GM18507 (cell line): ENCODE measurements around the gene RBBP8NL.
"Not testable (repeated sequence)": the region's sequence is repeated elsewhere in the genome, so short reads cannot be mapped to it uniquely, and the experiment has no call there.

Source experiments
- DNase-seq: peaks from one replicate; pipeline ENCODE4 v3.0.0; 2011; ENCODE audit warnings: low read depth; ENCODE audit not compliant: insufficient read length; ENCODE audit errors: extremely low spot score
- FAIRE-seq: peaks from 2 replicates; lab custom pipeline; 2011; peaks lifted over from hg19 to GRCh38; lab: Jason Lieb, UNC

RBBP8NL gene

DNA sequence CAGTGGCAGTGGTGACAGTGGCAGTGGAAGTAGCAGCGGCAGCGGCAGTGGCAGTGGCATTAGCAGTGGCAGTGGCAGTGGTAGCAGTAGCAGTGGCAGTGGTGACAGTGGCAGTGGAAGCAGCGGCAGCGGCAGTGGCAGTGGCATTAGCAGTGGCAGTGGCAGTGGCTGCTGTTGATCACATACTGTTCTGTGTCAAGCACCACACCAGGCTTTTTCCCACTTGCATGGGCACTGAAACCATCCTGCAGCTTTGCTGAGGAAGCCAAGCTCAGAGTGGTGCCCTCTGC lies 1.3 kb downstream of the RBBP8NL start:
- FAIRE-seq = not testable (repeated sequence)

DNA sequence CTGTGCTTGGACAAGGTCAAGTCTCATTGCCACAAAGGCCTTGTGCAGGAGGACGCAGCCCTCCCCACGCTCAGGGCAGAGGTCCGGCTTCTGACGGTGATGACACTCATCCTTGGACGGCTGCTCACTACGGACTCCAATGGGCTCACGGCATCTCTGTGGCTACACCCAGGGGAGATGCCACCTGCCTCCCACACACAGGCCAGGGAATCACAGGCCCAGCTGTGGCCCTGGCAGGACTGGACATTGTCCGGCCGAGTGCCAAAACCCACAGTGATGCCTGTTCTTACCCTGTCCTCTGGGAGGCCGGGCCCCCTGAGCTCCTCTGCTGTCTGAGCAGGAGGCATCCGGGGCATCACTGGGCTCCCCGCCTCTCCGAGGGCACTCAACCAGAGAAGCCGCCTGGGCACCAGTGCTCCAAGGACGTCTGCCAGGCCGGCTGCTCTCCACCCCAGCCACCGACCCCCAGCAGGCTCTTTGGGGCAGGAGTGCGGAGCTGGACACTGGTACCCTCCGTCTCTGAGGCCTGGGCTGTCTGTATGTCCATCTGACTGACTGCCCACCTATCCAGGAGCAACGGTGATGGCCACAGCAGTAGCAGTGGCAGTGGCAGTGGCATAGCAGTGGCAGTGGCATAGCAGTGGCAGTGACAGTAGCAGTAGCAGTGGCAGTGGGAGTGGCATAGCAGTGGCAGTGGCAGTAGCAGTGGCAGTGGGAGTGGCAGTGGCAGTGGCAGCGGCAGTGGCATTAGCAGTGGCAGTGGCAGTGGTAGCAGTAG lies 1.9 kb downstream of the RBBP8NL start:
- FAIRE-seq (no peak), DNase-seq (no peak)

More for the DNA sequence above, 1.3 kb downstream of the RBBP8NL start:
- DNase-seq = not testable (repeated sequence)

DNA sequence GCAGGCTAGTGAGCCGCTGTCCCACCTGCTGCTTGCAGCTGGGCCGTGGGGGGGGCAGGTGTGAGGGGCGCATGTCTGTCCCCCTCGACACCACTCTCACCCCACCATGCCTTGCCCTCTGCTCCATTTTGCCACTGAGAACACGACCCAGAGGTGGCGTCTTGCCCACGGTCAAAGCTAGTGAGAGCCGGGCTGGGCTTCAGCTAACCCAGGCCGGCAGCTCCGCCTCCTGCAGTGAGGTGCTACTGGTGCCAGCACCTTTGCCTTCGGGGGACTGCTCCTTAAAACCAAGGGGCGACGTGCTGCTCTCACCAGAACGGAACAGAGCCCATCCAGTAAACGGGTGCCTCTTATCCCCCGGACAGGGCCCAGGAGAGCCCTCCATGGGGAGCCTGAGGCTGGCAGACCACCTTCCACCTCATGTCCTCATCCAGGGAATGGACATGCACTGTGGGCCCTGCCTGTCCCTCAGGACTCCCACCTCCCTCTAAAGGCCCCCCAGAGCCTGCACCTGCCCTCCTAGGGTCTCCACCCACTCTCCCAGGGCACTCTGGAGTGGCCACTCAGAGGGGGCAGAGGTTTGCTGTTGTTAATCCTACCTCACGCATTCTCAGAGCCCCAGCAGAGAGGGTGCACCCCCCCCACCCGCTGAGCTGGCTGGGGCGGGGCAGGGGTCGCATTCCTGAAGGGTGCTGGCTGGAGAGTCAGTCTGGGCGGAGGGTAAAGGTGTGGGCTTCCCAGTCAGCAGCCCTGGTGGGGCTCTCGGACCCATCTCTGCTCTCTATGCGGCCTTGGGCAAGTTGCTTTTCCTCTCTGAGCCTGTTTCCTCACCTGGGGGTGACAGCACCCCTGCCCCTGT lies 2.9 kb downstream of the RBBP8NL start:
- no peak for DNase-seq
- FAIRE-seq = no peak

DNA sequence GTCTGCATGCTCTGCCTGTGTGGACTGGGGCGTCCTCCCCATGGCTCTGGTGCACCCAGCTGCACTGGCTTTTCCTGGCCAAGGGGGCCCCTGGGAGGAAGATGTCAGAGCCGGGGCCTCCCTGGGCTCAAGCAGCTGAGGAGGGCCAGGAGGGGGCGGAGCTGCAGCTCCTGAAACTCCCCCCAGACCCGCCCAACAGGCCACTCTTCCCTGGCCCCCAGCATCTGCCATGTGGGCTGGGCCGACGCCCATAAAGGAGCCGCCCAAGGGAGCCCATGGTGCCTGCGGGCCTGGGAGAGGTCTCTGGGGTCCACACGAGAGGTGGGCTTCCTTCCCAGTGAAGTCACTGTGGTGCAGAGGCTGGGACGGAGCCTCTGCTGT lies 4.0 kb downstream of the RBBP8NL start:
- no peak for DNase-seq
- FAIRE-seq = no peak

- FAIRE-seq (no peak), DNase-seq (no peak)
Measured at GRCh38 chr20:62422636-62423325, 4.6 kb downstream of the RBBP8NL start.

DNA sequence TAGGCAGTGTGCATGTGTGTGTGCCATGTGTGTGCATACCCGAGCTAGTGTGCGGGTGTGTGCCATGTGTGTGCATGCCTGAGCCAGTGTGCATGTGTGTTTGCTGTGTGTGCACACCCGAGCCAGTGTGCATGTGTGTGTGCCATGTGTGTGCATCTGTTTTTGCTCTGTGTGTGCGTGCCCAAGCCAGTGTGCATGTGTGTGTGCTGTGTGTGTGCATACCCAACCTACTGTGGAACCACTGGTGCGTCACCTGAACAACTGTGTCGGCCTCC lies 5.7 kb downstream of the RBBP8NL start:
- no peak for FAIRE-seq
- DNase-seq = no peak

DNA sequence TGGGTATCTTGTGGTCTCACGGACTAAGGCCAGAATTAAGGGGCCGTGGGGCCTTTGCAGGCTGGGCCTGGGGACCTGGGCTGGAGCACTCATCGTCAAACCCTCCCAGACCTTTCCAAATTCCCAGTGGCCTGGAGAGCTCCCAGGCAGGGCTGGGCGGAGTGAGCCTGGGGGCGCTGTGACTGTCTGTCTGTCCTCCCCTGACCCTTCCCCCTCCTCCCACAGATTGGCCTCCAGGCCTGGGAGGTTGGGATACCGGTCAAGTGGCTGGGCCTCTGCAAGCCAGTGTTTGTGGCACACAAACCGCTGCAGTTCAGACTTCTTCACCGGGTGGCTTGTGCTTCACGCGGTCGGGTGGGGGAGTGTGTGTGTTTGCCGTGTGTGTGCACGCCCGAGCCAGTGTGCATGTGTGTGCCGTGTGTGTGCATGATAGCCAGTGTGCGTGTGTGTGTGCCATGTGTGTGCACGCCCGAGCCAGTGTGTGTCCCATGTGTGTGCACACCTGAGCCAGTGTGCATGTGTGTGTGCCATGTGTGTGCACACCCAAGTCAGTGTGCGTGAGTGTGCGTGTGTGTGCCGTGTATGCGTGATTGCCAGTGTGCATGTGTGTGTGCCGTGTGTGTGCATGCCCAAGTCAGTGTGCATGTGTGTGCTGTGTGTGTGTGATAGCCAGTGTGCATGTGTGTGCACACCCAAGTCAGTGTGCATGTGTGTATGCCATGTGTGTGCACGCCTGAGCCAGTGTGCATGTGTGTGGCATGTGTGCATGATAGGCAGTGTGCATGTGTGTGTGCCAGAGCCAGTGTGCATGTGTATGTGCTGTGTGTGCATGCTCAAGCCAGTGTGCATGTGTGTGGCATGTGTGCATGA lies 6.3 kb downstream of the RBBP8NL start:
- FAIRE-seq (no peak), DNase-seq (no peak)

DNA sequence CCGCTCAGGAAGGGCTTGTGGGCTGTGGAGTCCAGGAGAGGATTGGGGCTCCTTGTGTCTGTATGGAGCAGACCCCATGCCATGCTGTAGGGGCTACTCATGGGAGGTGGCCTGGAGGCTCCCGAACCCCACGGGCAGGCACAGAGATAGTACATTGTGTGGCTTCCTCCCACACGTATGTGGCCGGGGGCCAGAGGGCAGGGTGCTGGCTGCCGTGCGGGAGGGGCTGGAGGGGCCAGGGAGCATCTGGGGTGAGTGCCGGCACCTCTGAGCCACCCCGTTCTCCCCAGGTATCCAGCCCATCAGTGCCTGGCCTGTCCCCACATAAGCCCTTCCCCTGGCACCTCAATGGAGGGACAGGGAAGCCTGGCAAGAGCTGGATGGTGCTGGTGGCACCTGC lies 7.6 kb downstream of the RBBP8NL start:
- no peak for DNase-seq
- no peak for FAIRE-seq

GRCh38 chr20:62418709-62419487 lies 8.4 kb downstream of the RBBP8NL start:
- no peak for FAIRE-seq

GRCh38 chr20:62417981-62418708 lies 9.2 kb downstream of the RBBP8NL start:
- DNase-seq (no peak), FAIRE-seq (no peak)

More at GRCh38 chr20:62418709-62419487, 8.4 kb downstream of the RBBP8NL start:
- DNase-seq = no peak

DNA sequence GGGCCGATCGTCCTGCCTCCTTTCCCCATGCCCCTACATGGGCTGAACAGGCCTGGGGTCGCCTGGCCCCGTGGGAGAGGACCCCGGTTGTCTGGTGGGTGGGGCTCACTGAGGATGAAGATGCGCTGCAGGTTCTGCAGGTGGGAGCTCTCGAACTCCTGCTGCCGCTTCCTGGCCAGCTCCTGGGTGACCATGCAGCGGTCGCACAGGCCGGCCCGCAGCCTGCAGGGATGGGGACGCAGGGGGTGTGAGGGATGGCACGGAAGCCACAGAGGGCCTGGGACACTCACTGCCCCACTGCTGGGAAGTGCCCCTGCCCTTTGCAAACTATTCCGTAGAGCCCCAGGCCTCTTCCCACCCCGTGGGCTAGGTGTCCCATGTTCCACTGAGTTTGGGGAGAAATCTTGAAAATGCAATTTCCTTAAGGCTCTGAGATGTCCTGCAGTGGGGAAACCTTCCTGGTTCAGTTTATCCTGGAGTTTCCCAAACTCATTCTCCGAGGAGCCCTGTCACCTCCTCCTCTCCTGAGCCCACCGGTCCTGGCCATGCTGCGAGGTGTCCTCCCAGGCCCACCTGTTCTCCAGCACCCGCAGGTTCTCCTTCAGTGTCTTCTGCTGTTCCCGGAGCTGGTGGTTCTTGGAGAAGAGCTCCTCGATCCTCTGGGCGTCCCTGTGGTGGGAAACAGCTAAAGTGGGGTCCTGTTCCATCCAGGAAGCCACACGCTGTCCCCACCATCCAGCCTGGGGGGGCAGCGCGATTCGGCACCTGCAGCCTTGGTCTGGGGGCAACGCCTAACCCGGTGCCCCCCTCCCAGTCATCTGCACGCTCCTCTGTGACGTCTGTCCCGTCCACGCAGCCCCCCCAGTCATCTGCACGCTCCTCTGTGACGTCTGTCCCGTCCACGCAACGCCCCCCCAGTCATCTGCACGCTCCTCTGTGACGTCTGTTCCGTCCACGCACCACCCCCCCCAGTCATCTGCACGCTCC lies 10.4 kb downstream of the RBBP8NL start:
- DNase-seq (no peak), FAIRE-seq (no peak)

DNA sequence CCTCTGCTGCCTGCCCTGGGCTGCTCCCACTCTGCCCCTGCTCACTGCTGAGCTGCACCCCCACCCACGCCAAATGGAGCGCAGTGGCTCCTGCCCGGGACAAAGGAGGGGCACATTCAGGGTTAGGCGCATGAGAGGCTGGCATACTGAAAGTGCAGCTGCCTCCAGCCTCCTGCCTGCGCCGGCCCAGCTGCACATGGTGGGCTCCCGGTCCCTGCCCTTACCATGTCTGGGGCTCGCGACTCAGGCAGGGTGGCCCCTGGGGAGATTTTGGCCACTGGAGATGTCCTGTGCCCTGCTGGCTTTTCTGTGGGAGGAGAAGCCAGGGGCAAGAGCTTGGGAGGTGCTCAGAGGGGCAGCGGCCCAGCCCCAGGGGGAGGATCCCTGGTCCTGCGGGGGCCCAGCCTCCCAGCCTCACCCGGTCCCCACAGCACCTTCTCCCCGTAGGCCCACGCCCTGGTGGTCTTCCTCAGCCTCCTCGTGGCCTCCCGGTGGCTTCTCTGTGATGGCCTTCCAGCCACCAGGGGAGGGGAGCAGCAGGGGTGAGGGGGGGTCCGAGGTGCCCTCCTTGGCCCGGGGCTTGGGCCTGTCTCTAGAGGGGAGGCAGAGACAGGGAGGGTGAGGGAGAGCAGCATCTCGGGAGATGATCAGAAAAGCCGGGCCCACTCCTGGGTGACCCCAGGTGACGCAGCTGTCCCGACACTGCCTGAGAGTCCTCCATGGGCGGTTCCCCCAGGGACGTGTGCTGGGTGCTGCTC lies 11.8 kb downstream of the RBBP8NL start:
- no peak for DNase-seq
- no peak for FAIRE-seq

GRCh38 chr20:62413896-62414481 lies 13.3 kb downstream of the RBBP8NL start:
- FAIRE-seq (no peak), DNase-seq (no peak)

DNA sequence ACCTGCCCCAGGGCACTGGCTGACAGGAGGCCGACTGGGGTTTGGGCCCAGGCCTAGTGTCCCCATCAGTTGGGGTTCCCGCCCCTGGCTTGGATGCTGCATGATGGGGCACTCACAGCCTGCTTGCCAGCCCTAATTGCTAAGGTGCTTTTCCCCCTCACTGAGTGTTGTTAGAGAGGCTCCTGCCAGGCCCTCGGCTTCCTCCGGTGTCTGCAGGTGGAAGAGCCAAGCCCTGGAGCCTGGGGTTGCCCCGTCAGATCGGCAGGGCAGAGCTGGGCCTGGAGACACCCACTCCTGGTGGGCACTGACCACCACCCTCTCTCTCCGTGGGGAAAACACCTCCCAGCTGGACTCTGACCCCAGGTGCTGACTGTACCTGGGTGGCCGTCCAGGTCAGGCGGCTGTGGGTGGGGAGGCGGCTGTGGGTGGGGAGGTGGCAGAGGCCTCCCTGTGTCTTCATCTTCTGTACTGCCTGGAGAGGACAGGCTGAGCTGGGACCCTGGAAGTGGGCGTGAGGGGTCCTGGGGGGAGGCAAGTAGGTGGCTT lies 14.2 kb downstream of the RBBP8NL start:
- FAIRE-seq (no peak), DNase-seq (no peak)

GRCh38 chr20:62412194-62413024 lies 14.9 kb downstream of the RBBP8NL start:
- FAIRE-seq (no peak), DNase-seq (no peak)
